Loucy (cell line): ENCODE data around the gene ILK.
A peak's percentile ranks its signal among the peaks of the same experiment; 100 is the strongest.

ENCODE experiments used
- EZH2phosphoT487 ChIP-seq: fragments of 200-600 bp; IDR thresholded peaks from 2 replicates; pipeline ENCODE4 v1.6.1; 2018; ENCODE audit warnings: antibody characterized with exemption, mild to moderate bottlenecking, moderate library complexity, borderline replicate concordance
- TF ChIP-seq, protein P1 (sequence below): fragments of 200-600 bp; sonication (generic); conservative IDR thresholded peaks from 2 replicates; pipeline ENCODE4 v1.5.1; 2014; ENCODE audit warnings: mild to moderate bottlenecking, antibody characterized with exemption, low read length

DNA sequence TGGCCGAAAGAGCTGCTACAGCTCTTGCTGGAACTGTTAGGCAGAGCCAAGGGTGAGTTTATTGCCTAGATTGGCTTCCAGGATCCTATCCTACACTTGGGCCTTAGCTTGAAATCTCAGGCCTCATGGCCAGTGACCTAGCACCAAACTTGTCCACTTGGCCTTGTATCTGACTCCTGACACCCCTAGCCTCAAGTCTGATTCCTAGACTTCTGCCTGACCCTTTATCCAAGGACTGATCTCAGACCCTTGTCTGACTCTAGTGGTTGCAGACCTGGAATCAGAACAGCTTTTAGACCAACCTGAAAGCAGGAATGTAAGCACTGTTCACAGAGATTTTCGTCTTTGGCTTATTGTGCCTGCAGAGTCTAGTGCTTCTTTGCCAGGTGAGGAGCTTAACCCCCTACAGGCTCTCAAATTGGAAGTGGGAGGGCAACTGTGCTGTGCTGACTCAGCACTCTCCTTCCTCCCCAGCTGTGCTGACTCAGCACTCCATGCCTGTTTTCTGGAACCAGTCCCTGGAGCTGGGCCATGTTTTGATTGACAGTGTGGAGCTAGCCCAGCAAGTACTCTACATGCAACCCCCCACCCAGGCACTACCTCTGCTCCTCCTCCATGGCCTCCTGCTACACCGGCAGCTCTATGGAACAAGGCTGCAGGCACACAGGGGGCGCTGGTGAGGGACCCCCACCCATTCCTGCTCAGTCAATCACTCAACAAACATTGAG, 35.2 kb upstream of the ILK start:
- TF ChIP-seq, protein P1, sequence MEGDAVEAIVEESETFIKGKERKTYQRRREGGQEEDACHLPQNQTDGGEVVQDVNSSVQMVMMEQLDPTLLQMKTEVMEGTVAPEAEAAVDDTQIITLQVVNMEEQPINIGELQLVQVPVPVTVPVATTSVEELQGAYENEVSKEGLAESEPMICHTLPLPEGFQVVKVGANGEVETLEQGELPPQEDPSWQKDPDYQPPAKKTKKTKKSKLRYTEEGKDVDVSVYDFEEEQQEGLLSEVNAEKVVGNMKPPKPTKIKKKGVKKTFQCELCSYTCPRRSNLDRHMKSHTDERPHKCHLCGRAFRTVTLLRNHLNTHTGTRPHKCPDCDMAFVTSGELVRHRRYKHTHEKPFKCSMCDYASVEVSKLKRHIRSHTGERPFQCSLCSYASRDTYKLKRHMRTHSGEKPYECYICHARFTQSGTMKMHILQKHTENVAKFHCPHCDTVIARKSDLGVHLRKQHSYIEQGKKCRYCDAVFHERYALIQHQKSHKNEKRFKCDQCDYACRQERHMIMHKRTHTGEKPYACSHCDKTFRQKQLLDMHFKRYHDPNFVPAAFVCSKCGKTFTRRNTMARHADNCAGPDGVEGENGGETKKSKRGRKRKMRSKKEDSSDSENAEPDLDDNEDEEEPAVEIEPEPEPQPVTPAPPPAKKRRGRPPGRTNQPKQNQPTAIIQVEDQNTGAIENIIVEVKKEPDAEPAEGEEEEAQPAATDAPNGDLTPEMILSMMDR: peak; percentile 41
- no peak for TF ChIP-seq EZH2phosphoT487
